ENCODE measurements around the gene FBXO38.

Gene FBXO38

GRCh38 chr5:148382961-148383360, 797 bp upstream of the FBXO38 start:
- no peak for DNase-seq (ENCODE audit: low read depth)

GRCh38 chr5:148384380-148384737, 601 bp downstream of the FBXO38 start:
- no peak for DNase-seq (ENCODE audit: low read depth)

- no peak for DNase-seq (ENCODE audit: low read depth)
Measured at GRCh38 chr5:148385094-148385493, 1.3 kb downstream of the FBXO38 start.

GRCh38 chr5:148386041-148386440, 2.3 kb downstream of the FBXO38 start:
- no peak for DNase-seq (ENCODE audit: low read depth)

- DNase-seq (ENCODE audit: low read depth), result no peak
Measured at GRCh38 chr5:148387325-148387724, 3.6 kb downstream of the FBXO38 start.

GRCh38 chr5:148388696-148389095, 4.9 kb downstream of the FBXO38 start:
- no peak for DNase-seq (ENCODE audit: low read depth)

- no peak for DNase-seq (ENCODE audit: low read depth)
Measured at GRCh38 chr5:148390914-148391313, 7.2 kb downstream of the FBXO38 start.

GRCh38 chr5:148391422-148391821, 7.7 kb downstream of the FBXO38 start:
- DNase-seq (ENCODE audit: low read depth), result no peak

- DNase-seq (ENCODE audit: low read depth), result no peak
Measured at GRCh38 chr5:148393390-148393741, 9.6 kb downstream of the FBXO38 start.

- DNase-seq (ENCODE audit: low read depth), result no peak
Measured at GRCh38 chr5:148394587-148395019, 10.8 kb downstream of the FBXO38 start.

- DNase-seq (ENCODE audit: low read depth), result no peak
Measured at GRCh38 chr5:148395031-148395430, 11.3 kb downstream of the FBXO38 start.

GRCh38 chr5:148397968-148398595, 14.3 kb downstream of the FBXO38 start:
- no peak for DNase-seq (ENCODE audit: low read depth)

- no peak for DNase-seq (ENCODE audit: low read depth)
Measured at GRCh38 chr5:148398698-148399121, 15.0 kb downstream of the FBXO38 start.

- DNase-seq (ENCODE audit: low read depth), result no peak
Measured at GRCh38 chr5:148401604-148402003, 17.8 kb downstream of the FBXO38 start.

- no peak for DNase-seq (ENCODE audit: low read depth)
Measured at GRCh38 chr5:148403344-148403743, 19.6 kb downstream of the FBXO38 start.

- no peak for DNase-seq (ENCODE audit: low read depth)
Measured at GRCh38 chr5:148406406-148406805, 22.6 kb downstream of the FBXO38 start.

- DNase-seq (ENCODE audit: low read depth), result no peak
Measured at GRCh38 chr5:148408092-148408491, 24.3 kb downstream of the FBXO38 start.

- DNase-seq (ENCODE audit: low read depth), result no peak
Measured at GRCh38 chr5:148412124-148412523, 28.4 kb downstream of the FBXO38 start.

GRCh38 chr5:148414833-148415232, 31.1 kb downstream of the FBXO38 start:
- DNase-seq (ENCODE audit: low read depth), result no peak

- DNase-seq (ENCODE audit: low read depth), result no peak
Measured at GRCh38 chr5:148416416-148416815, 32.7 kb downstream of the FBXO38 start.

- DNase-seq (ENCODE audit: low read depth), result no peak
Measured at GRCh38 chr5:148416921-148417320, 33.2 kb downstream of the FBXO38 start.

- no peak for DNase-seq (ENCODE audit: low read depth)
Measured at GRCh38 chr5:148418511-148418910, 34.8 kb downstream of the FBXO38 start.

- no peak for DNase-seq (ENCODE audit: low read depth)
Measured at GRCh38 chr5:148421661-148422060, 37.9 kb downstream of the FBXO38 start.

GRCh38 chr5:148425808-148426207, 42.0 kb downstream of the FBXO38 start:
- DNase-seq (ENCODE audit: low read depth), result no peak

GRCh38 chr5:148426514-148426913, 42.8 kb downstream of the FBXO38 start:
- DNase-seq (ENCODE audit: low read depth), result no peak
